ENCODE data around the gene ACIN1. TPM values are rescaled to one million over a fixed set of nuclear protein-coding genes. Genes with fewer than 3 reads are reported as not detected.

ACIN1 gene
- total and polyA plus RNA-seq, 2 of the 8 experiments (the other 6 are each of a cell fraction or from before 2014, with no cell fraction given) = 132 to 233 TPM

DNA sequence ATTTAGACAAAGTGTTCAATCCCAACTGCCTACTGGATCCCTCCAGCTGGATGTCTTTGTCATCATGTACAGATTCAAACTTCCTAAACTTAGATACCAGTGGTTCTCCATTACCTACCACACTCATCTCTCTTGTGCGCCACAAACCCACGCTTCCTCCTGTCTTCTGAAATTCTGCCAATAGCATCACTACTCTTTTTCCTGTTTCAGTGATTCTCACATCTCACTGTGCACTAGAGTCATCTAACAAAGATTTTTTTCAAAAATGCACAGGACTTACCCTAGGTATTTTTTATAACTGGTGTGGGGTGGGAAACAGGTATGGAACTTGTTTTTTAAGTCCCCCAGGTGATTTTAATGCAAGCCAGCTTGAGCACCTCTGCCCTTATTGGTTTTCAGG is 66.1 kb downstream of the ACIN1 start:
- Histone ChIP-seq H2BK120ac (replicated peaks; ENCODE audit: low read depth, low read length) (no peak overlapping the region), H4K5ac (ENCODE audit: insufficient read length, low read depth, low read length) (no peak overlapping the region), H4K91ac (replicated peaks; ENCODE audit: insufficient read length, low read length) (no peak overlapping the region), H3K56ac (replicated peaks; ENCODE audit: insufficient read length, low read depth, low read length) (no peak overlapping the region), H2BK5ac (ENCODE audit: low read depth, low read length) (no peak overlapping the region), H3K36me3 (ENCODE audit: control insufficient read depth in 2 of 4, insufficient read depth in 4 of 4, low read length in 3 of 4) (peaks cover 8 to 61% (median 47%) of the 10 kb centered on the region in 4 experiments), H3K4me1 (replicated peaks in 1 of 4; ENCODE audit: control insufficient read depth in 3 of 4, insufficient read depth in 4 of 4, low read length in 3 of 4) (peaks cover 0 to 5% (median 2%) of the 10 kb centered on the region in 4 experiments; a peak in 3 of 7 replicates), H3K79me2 (ENCODE audit: control insufficient read depth in 1 of 2, insufficient read depth in 2 of 2, low read length in 2 of 2) (peaks cover 0 to 22% of the 10 kb centered on the region in 2 experiments; a peak in 3 of 4 replicates), H3K23me2 (ENCODE audit: low read depth, low read length) (no peaks in the 10 kb centered on the region), H3K18ac (ENCODE audit: extremely low read depth, low read length) (no peak overlapping the region), H3K9me3 (ENCODE audit: insufficient read depth in 2 of 2, low read depth in 1 of 2, low read length in 1 of 2) (no peaks in the 10 kb centered on the region), H2BK20ac (ENCODE audit: low read length) (no peak overlapping the region), H3K4me2 (ENCODE audit: insufficient read depth in 1 of 2, low read depth in 2 of 2, low read length in 2 of 2) (no peak overlapping the region), H2AFZ (ENCODE audit: low read length) (no peak overlapping the region), H2BK15ac (ENCODE audit: low read length) (no peak overlapping the region), H3K27me3 (replicated peaks in 1 of 4; ENCODE audit: control insufficient read depth in 3 of 4, extremely low read depth in 1 of 4, insufficient read depth in 3 of 4, low read length in 3 of 4) (no peaks in the 10 kb centered on the region), H3K79me1 (ENCODE audit: low read depth, low read length) (peaks cover 5% of the 10 kb centered on the region), H3K9ac (replicated peaks in 1 of 4; ENCODE audit: extremely low read depth in 1 of 4, low read depth in 3 of 4, low read length in 3 of 4) (no peak overlapping the region), H3K14ac (ENCODE audit: insufficient read length) (no peak overlapping the region), H3K4ac (replicated peaks; ENCODE audit: insufficient read length, low read depth, low read length) (no peak overlapping the region), H2AK5ac (ENCODE audit: low read depth, low read length) (no peak overlapping the region), H3K4me3 (ENCODE audit: extremely low read depth in 1 of 4, insufficient read depth in 2 of 4, low read depth in 3 of 4, low read length in 4 of 4) (no peak overlapping the region), H4K20me1 (replicated peaks in 1 of 2; ENCODE audit: control insufficient read depth in 1 of 2, insufficient read depth in 2 of 2, low read length in 2 of 2) (peaks cover 4 to 6% of the 10 kb centered on the region in 2 experiments), H3K23ac (ENCODE audit: insufficient read length) (no peak overlapping the region), H2BK12ac (ENCODE audit: low read depth, low read length) (no peak overlapping the region), H4K8ac (ENCODE audit: extremely low read depth, insufficient read depth, low read length) (no peak overlapping the region), H3K27ac (ENCODE audit: low read depth, low read length) (no peak overlapping the region)
- TF ChIP-seq SRF (IDR thresholded peaks at IDR 0.05; ENCODE audit: low read depth, low read length) (no peak), SIN3A (conservative IDR thresholded peaks at IDR 0.05 in 1 of 2, IDR thresholded peaks at IDR 0.05 in 1 of 2; ENCODE audit: low read depth in 1 of 2, low read length in 2 of 2) (no peak), POLR2A (IDR thresholded peaks at IDR 0.05; ENCODE audit: control extremely low read depth in 1 of 2, low read depth in 2 of 2, low read length in 2 of 2) (no peak), RNF2 (IDR thresholded peaks at IDR 0.05; ENCODE audit: borderline replicate concordance, low read depth, low read length, missing control alignments, poor library complexity, severe bottlenecking) (no peak), SIRT6 (IDR thresholded peaks at IDR 0.05; ENCODE audit: low read length) (no peak), KDM1A (IDR thresholded peaks at IDR 0.05; ENCODE audit: borderline replicate concordance, low read length) (no peak), ASH2L (IDR thresholded peaks at IDR 0.05; ENCODE audit: low read length) (no peak)
- no peak for DNase-seq (ENCODE audit: low read depth in 1 of 2, low spot score in 2 of 2)
- no peak for FAIRE-seq
- ChIA-PET POLR2A (ENCODE audit: partially characterized antibody) (interaction anchor here (0.8 to 11.2 kb wide), 8 partner anchors 8 to 60 kb away, joined by 3 to 99 read pairs (median 6); partner anchors contain the start of gene PSMB11), CTCF (ENCODE audit: partially characterized antibody) (interaction anchor here (0.7 to 4.1 kb wide), 11 partner anchors 13 to 92 kb away, joined by 3 to 25 read pairs (median 4); partner anchors contain the start of gene PSMB11)
- 88% methylated on average over 2 of the region's 2 CpGs; no CpG with 5 or more reads in 1 of the 2 experiments for WGBS, 2 experiments (ENCODE audit: extremely low coverage in 1 of 2, insufficient coverage in 1 of 2, insufficient read length in 1 of 2, insufficient replicate concordance in 2 of 2, low coverage in 1 of 2, low lambda C conversion rate in 2 of 2, missing lambda C conversion rate in 1 of 2)
